Calu3 (cell line): ENCODE data around the gene GNB2. TPM values are rescaled to one million over a fixed set of nuclear protein-coding genes. Genes with fewer than 3 reads are reported as not detected.

Experiments
- BruUV-seq: library from RNA; stranded (reverse); fragments of 400-500 nt; replicated peaks from 2 replicates; lab custom pipeline; 2021; lab: Mats Ljungman, UMichigan
- CTCF ChIA-PET: fragments of 300-600 bp; sonication (Branson Sonifier 250); formaldehyde crosslinking; loops from one replicate; lab custom pipeline; 2022; ENCODE audit warnings: antibody characterized with exemption; lab: Charles Lee
- DNase-seq: peaks from one replicate; pipeline ENCODE4 v3.0.0; 2022
- H3K27ac Mint-ChIP-seq: one replicate; pipeline ENCODE4 v1.8.0; 2022; ENCODE audit warnings: mixed read lengths; ENCODE audit not compliant: unreplicated experiment
- H3K27me3 Mint-ChIP-seq: one replicate; pipeline ENCODE4 v1.8.0; 2022; ENCODE audit warnings: mixed read lengths; ENCODE audit not compliant: unreplicated experiment
- H3K36me3 Mint-ChIP-seq: one replicate; pipeline ENCODE4 v1.8.0; 2022; ENCODE audit warnings: mild to moderate bottlenecking, moderate library complexity, mixed read lengths; ENCODE audit not compliant: insufficient read depth, unreplicated experiment
- H3K4me1 Mint-ChIP-seq: one replicate; pipeline ENCODE4 v1.8.0; 2022; ENCODE audit warnings: mild to moderate bottlenecking, low read depth, mixed read lengths; ENCODE audit not compliant: unreplicated experiment
- H3K4me3 Mint-ChIP-seq: one replicate; pipeline ENCODE4 v1.8.0; 2022; ENCODE audit warnings: mild to moderate bottlenecking, low read depth, moderate library complexity, mixed read lengths; ENCODE audit not compliant: unreplicated experiment
- H3K9me3 Mint-ChIP-seq: one replicate; pipeline ENCODE4 v1.8.0; 2022; ENCODE audit warnings: low read depth, mixed read lengths; ENCODE audit not compliant: unreplicated experiment
- intact Hi-C: fragments of 100-400 bp; cut with micrococcal nuclease; formaldehyde crosslinking; loops from one replicate; pipeline ENCODE4 v1.10.0; 2022; ENCODE audit not compliant: unreplicated experiment
- total RNA-seq: library from RNA; stranded (reverse); gene quantifications from 2 replicates; pipeline ENCODE4 v1.2.3, GENCODE V29; 2022
- TF ChIP-seq, protein P1 (sequence below): fragments of 200-600 bp; IDR thresholded peaks from one replicate; pipeline ENCODE4 v1.8.0; 2022; ENCODE audit warnings: antibody characterized with exemption; ENCODE audit not compliant: unreplicated experiment

Gene GNB2
- total RNA-seq, 1 experiment from 2014 or later, result 134 TPM

DNA sequence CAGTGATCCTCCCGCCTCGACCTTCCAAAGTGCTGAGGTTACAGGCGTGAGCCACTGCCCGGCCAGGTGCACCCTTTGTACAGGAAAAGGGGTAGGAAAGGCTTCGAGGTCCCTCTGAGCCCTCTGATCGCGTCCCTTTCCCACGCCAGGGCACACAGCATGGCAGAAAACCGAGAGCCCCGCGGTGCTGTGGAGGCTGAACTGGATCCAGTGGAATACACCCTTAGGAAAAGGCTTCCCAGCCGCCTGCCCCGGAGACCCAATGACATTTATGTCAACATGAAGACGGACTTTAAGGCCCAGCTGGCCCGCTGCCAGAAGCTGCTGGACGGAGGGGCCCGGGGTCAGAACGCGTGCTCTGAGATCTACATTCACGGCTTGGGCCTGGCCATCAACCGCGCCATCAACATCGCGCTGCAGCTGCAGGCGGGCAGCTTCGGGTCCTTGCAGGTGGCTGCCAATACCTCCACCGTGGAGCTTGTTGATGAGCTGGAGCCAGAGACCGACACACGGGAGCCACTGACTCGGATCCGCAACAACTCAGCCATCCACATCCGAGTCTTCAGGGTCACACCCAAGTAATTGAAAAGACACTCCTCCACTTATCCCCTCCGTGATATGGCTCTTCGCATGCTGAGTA is 33.3 kb downstream of the GNB2 start:
- Mint-ChIP-seq H3K9me3 (no peaks in the 10 kb centered on the region), H3K27ac (peak overlapping the region; percentile 80), H3K36me3 (peaks cover 25% of the 10 kb centered on the region), H3K4me1 (no peaks in the 10 kb centered on the region), H3K27me3 (peaks cover under 1% of the 10 kb centered on the region), H3K4me3 (peak overlapping the region; percentile 95)
- TF ChIP-seq, protein P1, sequence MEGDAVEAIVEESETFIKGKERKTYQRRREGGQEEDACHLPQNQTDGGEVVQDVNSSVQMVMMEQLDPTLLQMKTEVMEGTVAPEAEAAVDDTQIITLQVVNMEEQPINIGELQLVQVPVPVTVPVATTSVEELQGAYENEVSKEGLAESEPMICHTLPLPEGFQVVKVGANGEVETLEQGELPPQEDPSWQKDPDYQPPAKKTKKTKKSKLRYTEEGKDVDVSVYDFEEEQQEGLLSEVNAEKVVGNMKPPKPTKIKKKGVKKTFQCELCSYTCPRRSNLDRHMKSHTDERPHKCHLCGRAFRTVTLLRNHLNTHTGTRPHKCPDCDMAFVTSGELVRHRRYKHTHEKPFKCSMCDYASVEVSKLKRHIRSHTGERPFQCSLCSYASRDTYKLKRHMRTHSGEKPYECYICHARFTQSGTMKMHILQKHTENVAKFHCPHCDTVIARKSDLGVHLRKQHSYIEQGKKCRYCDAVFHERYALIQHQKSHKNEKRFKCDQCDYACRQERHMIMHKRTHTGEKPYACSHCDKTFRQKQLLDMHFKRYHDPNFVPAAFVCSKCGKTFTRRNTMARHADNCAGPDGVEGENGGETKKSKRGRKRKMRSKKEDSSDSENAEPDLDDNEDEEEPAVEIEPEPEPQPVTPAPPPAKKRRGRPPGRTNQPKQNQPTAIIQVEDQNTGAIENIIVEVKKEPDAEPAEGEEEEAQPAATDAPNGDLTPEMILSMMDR, result no peak
- no peak for DNase-seq
- BruUV-seq, result no TSS peak
- intact Hi-C loops, result loop anchor here (1.0 kb wide), 1 partner anchor 146 kb away; the partner anchor contains the start of gene SLC12A9
- CTCF ChIA-PET, result interaction anchor here (1.0 kb wide), 1 partner anchor 10 kb away, joined by 3 read pairs; no protein-coding TSS in a partner anchor

DNA sequence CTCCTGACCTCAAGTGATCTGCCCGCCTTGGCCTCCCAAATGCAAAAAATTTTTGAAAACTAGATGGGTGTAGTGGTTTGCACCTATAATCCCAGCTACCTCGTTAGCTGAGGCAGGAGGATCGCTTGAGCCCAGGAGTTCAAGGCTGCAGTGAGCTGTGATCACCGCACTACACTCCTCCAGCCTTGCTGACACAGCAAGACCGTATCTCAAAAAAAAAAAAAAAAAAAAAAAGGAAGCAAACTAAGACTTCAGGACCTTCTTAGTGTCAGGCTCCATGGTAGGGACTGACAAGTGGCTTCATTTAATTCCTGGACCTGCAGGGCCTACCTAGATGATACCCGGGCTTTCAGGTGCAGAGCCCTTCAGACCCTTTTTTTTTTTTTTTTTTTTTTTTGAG is 34.9 kb downstream of the GNB2 start:
- BruUV-seq, result no TSS peak
- Mint-ChIP-seq H3K4me1 (no peaks in the 10 kb centered on the region), H3K4me3 (no peak overlapping the region), H3K27ac (no peak overlapping the region), H3K36me3 (peaks cover 25% of the 10 kb centered on the region), H3K27me3 (no peaks in the 10 kb centered on the region), H3K9me3 (no peaks in the 10 kb centered on the region)
- CTCF ChIA-PET, result no interaction called here
- TF ChIP-seq, protein P1, result no peak
- intact Hi-C loops, result no loop called here
- DNase-seq, result no peak

DNA sequence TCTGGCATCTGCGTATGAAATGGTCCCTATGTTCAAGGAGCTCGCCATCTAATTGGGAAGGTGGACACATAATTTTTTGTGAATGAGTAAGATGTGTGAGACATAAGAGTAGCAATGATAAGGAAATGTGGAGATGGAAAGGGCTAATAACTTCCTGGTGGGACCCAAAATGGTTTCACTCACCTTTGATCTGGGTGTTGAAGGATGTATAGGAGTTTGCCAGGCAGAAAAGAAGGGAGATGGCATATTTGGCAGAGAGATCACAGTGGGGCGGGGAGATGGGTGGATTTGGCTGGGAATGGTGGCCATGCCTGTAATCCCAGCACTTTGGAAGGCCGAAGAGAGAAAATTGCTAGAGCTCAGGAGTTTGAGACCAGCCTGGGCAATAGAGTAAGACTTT is 36.9 kb downstream of the GNB2 start:
- CTCF ChIA-PET, result no interaction called here
- Mint-ChIP-seq H3K27me3 (peaks cover 7% of the 10 kb centered on the region), H3K9me3 (no peaks in the 10 kb centered on the region), H3K27ac (no peak overlapping the region), H3K36me3 (peaks cover 22% of the 10 kb centered on the region), H3K4me3 (no peak overlapping the region), H3K4me1 (no peaks in the 10 kb centered on the region)
- intact Hi-C loops, result no loop called here
- no TSS peak for BruUV-seq
- DNase-seq, result no peak
- TF ChIP-seq, protein P1, result no peak

DNA sequence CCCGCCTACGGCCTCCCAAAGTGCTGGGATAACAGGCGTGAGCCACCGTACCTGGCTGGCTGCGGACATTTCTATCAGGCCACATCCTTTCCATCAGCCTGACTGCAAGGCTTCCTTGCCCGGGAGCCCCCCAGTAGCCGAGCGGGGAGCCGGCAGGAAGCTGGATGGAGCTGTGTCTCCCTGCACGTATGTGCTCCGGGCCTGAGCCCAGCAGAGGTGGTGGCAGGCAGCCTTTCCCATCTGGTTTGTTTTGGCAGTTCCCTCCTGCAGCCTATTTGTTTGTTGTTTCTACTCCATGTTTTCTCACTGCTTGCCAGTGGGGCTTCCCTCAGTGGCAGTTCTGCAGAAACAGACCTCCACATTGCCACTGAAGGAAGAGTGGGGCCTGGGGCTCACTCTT is 37.8 kb downstream of the GNB2 start:
- peaks cover 13% of the 10 kb centered on the region for H3K27me3 Mint-ChIP-seq
- no TSS peak for BruUV-seq
- TF ChIP-seq, protein P1, result no peak
- H3K27ac Mint-ChIP-seq, result no peak overlapping the region
- H3K4me3 Mint-ChIP-seq, result no peak overlapping the region
- CTCF ChIA-PET, result no interaction called here
- no peak for DNase-seq
- H3K9me3 Mint-ChIP-seq, result no peaks in the 10 kb centered on the region
- H3K4me1 Mint-ChIP-seq, result no peaks in the 10 kb centered on the region
- H3K36me3 Mint-ChIP-seq, result peaks cover 13% of the 10 kb centered on the region
- intact Hi-C loops, result no loop called here
